OCI-LY1 (cell line): ENCODE measurements around the gene HDDC3.

Experiments used
- CTCF ChIP-seq: fragments of 200-600 bp; sonication (generic), shearing (Covaris generic); IDR thresholded peaks from 2 replicates; pipeline ENCODE4 v1.5.1; 2017; ENCODE audit warnings: mild to moderate bottlenecking, antibody characterized with exemption, low read length, moderate library complexity, mixed read lengths
- EZH2 ChIP-seq: fragments of 200-600 bp; sonication (generic), shearing (Covaris generic); IDR thresholded peaks from 2 replicates; pipeline ENCODE4 v1.8.0; 2017; ENCODE audit warnings: borderline replicate concordance, mixed run types, mild to moderate bottlenecking, antibody characterized with exemption, low read length, moderate library complexity, mixed read lengths

- TF ChIP-seq CTCF (no peak), EZH2 (no peak)
Observed at GRCh38 chr15:90915808-90916440, 16.4 kb downstream of the HDDC3 start.
